HG03378 (cell line): ENCODE measurements around the gene TSC22D1.
"Not testable (repeated sequence)": the region's sequence is repeated elsewhere in the genome, so short reads cannot be mapped to it uniquely, and the experiment has no call there.

Source experiments
- ATAC-seq: cut with Tn5 transposase; IDR thresholded peaks from one replicate; pipeline ENCODE4 v1.9.1; 2021; ENCODE audit warnings: mild to moderate bottlenecking, moderate library complexity; ENCODE audit not compliant: unreplicated experiment

TSC22D1 gene

DNA sequence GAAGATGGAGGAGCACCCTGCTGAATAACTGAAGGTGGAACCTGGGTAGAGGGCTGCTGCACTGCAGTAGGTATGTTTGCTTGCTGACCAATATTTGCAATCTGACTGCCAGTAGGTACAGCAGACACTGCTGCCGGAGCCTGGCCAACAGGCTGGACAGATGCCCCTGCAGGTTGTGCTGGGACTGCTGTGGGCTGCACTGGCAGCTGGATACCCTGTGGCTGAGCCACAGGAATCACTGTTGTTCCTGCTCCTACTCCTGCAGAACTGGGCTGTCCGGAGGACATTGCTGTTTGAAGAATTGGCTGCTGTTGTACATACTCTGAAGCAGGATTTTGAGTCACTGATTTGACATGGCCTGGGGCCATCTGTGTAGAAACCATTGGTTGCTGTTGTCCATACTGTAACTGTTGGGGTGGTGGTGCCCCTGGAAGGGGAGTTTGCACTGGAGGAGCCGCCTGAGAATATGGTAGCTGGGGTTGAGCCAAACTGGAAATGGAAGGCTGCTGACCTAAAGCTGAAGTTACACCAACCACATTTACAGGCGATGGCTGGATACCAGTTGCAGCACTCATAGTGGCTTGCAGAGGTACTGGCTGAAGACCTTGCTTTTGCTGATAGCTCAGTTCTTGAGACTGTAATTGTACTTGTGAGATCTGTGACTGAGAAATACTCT lies 2.2 kb downstream of the TSC22D1 start:
- ATAC-seq = no peak

DNA sequence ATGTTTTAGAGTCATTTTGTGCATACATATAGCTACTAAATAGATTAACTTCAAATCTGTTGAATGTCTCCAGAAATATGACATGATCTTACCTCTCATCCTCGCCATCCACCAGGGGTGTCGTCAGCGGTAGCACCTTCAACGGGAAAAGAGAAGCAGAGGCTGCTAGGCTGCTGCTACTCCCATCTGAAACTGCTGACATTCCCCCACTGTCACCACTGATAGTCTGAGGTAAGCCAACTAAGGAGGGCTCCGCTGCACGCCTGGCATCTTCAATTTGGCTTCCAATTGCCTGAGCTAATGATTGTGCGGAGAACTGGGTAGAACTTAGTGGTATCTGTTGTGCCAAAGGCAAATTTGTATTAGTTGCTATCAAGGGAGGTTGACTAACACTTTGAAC lies 3.1 kb downstream of the TSC22D1 start:
- no peak for ATAC-seq

DNA sequence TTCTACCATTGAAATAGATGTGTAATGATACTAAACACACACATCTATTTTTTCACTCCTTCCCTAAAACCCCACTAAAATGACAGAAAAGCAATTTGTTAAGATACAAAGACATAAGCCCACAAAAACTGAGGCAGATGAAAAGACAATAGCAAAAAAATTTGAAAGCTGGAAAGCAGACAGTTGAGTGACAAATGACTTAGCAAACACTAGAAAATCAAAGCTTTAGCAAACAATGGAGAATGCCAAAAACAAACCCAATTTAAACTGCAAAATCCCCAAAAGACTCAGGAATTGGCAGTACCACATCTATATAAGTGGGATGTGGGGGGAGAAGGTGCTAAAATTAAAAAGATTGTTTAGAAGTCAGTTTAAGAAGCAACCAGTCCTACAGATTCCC lies 9.5 kb downstream of the TSC22D1 start:
- no peak for ATAC-seq

DNA sequence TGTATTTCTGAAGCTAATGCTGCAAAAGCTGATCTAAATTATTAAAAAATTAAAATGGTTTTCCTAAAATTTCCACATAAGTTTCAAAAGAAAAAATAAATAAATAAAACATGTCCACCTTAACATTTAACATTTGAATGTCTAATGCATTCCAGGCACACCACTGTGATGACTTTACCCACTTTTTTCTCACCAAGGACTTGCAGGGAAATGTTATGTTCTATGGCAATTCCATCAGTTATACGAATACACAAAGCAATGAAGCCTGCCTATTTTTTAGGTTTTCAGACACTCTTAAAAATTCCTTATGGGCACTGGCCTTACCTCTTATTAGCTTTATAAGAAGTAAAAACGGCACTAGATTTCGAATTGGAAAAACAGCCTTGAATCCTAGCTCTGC lies 10.2 kb downstream of the TSC22D1 start:
- ATAC-seq = no peak

- no peak for ATAC-seq
These were observed 11.2 kb downstream of the TSC22D1 start for GRCh38 chr13:44564936-44565335.

DNA sequence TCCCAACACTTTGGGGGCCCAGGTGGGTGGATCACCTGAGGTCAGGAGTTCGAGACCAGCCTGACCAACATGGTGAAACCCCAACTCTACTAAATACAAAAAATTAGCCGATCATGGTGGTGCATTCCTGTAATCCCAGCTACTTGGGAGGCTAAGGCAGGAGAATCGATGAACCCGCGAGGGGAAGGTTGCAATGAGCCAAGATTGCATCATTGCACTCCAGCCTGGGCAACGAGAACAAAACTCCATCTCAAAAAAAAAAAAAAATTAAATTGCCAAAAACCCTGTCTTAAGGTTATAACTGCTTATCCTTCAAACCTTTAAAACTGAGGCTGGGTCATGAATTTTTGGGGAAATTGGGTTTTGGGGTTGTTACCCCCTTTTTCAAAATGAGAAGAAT lies 13.3 kb downstream of the TSC22D1 start:
- ATAC-seq = not testable (repeated sequence)

DNA sequence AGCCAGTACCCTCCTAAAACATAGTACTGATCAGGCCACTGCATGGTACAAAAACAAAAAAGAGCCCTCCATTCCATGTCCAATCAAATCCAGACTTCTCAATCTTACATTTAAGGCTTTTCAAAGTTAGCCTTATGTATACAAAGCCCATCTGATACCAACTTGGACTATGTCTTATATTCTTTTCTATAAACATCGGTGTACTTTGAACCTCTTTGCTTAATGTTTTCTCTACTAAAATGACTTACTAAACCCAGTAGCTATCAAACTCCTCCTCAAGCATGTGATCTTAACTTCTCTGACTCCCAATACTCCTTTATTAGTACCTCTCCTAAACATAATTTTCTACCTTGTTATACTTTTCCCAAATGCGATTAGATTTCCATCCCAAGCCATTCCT lies 14.8 kb downstream of the TSC22D1 start:
- ATAC-seq = no peak

- ATAC-seq = no peak
These were observed 18.1 kb downstream of the TSC22D1 start for GRCh38 chr13:44557986-44558385.

DNA sequence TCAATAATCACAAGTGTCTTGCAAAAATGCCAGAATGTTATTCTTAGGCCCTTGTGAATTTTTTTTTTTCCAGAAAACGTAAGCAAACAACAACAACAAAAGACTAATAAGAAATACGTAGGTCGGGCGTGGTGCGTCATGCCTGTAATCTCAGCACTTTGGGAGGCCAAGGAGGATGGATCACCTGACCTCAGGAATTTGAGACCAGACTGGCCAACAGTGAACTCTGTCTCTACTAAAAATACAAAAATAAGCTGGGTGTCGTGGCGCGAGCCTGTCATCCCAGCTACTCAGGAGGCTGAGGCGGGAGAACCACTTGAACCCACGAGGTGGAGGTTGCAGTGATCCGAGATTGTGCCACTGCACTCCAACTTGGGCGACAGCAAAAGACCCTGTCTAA lies 20.9 kb downstream of the TSC22D1 start:
- ATAC-seq = no peak

DNA sequence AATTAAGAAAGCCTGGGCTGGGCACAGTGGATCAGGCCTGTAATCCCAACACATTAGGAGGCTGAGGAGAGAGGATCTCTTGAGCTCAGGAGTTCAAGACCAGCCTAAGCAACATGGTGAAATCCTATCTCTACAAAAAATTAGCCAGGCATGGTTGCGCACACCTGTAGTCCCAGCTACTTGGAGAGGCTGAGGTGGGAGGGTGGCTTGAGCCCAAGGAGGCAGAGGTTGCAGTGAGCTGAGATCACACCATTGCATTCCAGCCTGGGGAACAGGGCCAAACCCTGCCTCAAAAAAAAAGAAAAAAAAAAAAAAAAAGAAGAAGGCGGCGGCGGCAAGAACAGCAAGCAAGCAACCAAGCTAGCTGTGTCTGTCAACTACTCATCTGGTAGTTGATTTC lies 26.7 kb downstream of the TSC22D1 start:
- ATAC-seq = no peak

GRCh38 chr13:44546164-44546563 lies 30.0 kb downstream of the TSC22D1 start:
- ATAC-seq = no peak

DNA sequence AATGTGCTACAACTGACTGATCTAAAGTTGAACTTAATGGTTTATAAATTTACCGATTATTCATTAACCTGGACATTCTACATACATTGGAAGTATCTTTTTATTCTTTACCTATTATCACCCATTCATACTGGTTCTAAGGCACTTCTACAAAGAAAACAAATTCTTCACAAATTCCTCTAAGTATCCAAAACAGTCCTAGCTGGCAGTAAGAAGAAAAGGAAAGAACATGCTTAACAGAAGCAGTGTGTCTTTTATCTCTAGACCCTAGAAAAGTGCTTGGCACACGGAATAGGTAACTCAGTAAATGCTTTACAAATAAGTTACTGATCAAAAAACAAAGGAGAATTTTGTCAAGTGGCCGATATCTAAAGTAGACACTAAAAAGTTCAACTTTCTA lies 32.8 kb downstream of the TSC22D1 start:
- ATAC-seq = no peak

- ATAC-seq = no peak
These were observed 33.8 kb downstream of the TSC22D1 start for GRCh38 chr13:44542361-44542760.

GRCh38 chr13:44541601-44542000 lies 34.5 kb downstream of the TSC22D1 start:
- ATAC-seq = no peak

DNA sequence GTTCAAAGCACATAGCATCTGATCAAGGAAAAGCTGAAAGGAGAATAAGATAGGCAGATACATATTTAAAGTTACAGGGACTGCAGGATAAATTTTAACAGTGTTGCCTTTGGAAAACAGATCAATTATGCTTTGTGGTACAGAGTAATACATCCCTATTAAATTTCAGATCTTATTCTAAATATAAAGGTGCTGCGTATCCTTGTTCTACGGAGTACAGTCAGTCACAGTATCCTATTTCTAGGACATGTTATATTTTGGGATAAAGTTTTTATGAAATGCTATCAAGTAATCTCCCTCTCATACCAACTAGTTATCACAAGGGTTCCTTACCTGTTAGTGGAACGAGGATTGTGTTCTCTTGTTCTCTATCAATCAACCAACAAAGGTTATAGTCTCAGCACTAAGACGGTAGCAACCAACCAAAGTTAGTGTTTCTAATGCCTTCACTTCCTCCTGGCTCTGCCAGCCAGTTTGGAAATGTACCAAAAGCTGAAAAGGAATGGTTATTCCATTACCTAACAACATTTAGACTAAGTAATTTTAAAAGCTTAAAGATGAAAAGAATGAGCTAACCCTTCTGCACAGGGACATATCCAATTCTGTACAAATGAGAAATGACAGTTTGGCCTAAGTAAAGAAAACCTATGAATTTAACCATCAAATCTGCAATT lies 35.2 kb downstream of the TSC22D1 start:
- no peak for ATAC-seq

DNA sequence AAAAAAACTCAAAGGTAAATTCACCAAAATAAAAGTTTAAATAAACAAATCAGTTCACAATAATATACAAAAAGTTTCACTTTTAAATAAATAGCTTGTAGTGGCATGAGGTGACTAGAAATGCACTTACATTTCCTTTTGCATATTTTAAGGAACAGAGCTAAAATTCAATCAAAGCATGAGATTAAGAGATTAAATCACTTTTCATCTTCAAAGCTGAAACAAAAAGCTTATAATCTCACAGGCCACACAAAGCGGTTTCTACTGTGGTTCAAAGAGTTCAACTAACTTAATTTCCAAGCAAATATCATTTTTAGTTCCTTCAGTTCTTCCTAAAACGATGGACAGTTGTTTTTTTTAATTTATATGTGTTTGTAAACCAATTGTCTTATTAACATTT lies 38.9 kb downstream of the TSC22D1 start:
- no peak for ATAC-seq

GRCh38 chr13:44523146-44524015 lies 52.7 kb downstream of the TSC22D1 start:
- no peak for ATAC-seq

- no peak for ATAC-seq
These were observed 56.5 kb downstream of the TSC22D1 start for GRCh38 chr13:44519642-44520041.

- no peak for ATAC-seq
These were observed 59.4 kb downstream of the TSC22D1 start for GRCh38 chr13:44516771-44517170.

GRCh38 chr13:44514278-44514677 lies 61.9 kb downstream of the TSC22D1 start:
- ATAC-seq = no peak

GRCh38 chr13:44509853-44510252 lies 66.3 kb downstream of the TSC22D1 start:
- not testable (repeated sequence) for ATAC-seq

GRCh38 chr13:44508562-44509077 lies 67.5 kb downstream of the TSC22D1 start:
- no peak for ATAC-seq
